Right lobe of liver (tissue), 6 donors: ENCODE data around the gene RELN. TPM values are rescaled to one million over a fixed set of nuclear protein-coding genes. Genes with fewer than 3 reads are reported as not detected.

ENCODE experiments used
- ATAC-seq, 4 donors: fragments of 200-7000 bp; cut with Tn5 transposase; one replicate each; pipeline ENCODE4 v1.9.1; 2020; ENCODE audit warnings: mild to moderate bottlenecking in 4 of 4, moderate library complexity in 4 of 4
- DNase-seq, 3 donors: peaks; one replicate each; pipeline ENCODE4 v3.0.0-alpha.2; 2020
- H3K27ac ChIP-seq, 3 donors: fragments of 200-600 bp; one replicate each; pipeline ENCODE4 v1.8.0; 2022
- H3K27me3 ChIP-seq, 2 donors: fragments of 200-600 bp; one replicate each; pipeline ENCODE4 v1.8.0; 2022
- H3K36me3 ChIP-seq, 4 donors: fragments of 200-600 bp; sonication (generic) in 1 of 4; one replicate each; pipeline versions ENCODE4 v1.5.1 to v1.8.0; 2017 to 2022; ENCODE audit warnings: control low read depth in 1 of 4
- H3K4me1 ChIP-seq, 4 donors: fragments of 200-600 bp; sonication (generic) in 1 of 4; one replicate each; pipeline versions ENCODE4 v1.5.1 to v1.8.0; 2017 to 2022; ENCODE audit warnings: control low read depth in 1 of 4
- H3K4me3 ChIP-seq, 3 donors: fragments of 200-600 bp; one replicate each; pipeline ENCODE4 v1.8.0; 2022
- H3K9me3 ChIP-seq, 4 donors: fragments of 200-600 bp; sonication (generic) in 1 of 4; one replicate each; pipeline versions ENCODE4 v1.5.1 to v1.8.0; 2017 to 2022; ENCODE audit warnings: control low read depth in 1 of 4
- POLR2A ChIP-seq: fragments of 450-650 bp; IDR thresholded peaks from one replicate; pipeline ENCODE4 v1.6.1; 2017; ENCODE audit warnings: antibody characterized with exemption, mild to moderate bottlenecking
- WGBS: methylation state at CpG from one replicate; pipeline ENCODE4 v1.1.6; 2018; ENCODE audit warnings: low coverage, low lambda C conversion rate; ENCODE audit not compliant: insufficient coverage; ENCODE audit errors: missing lambda C conversion rate; 5-methylcytosine and 5-hydroxymethylcytosine counted together
- intact Hi-C, 2 donors: fragments of 100-400 bp; cut with DNase I; formaldehyde crosslinking; loops; one replicate each; pipeline versions ENCODE4 v1.11.2 to v1.14.1; 2022
- total RNA-seq, 6 experiments: library from RNA; depleted of rRNA in 2 of 6; stranded (reverse); fragments of >200 nt in 2 of 6; fragmentation: NEBNext Ultra II Directional in 3 of 6; extraction: Animal tissue kit (Norgen Biotek cat#: 25700) in 3 of 6; gene quantifications; one replicate each; pipeline versions ENCODE4 v1.1.0 to v1.2.4, GENCODE V29; 2016 to 2023
- TF ChIP-seq, protein P1 (sequence below), 4 donors: fragments of 200-600 bp in 3 of 4; fragments of 450-650 bp in 1 of 4; IDR thresholded peaks; one replicate each; pipeline versions ENCODE4 v1.5.1 to v1.8.0; 2016 to 2022; ENCODE audit warnings: antibody characterized with exemption in 4 of 4, mild to moderate bottlenecking in 2 of 4
- donor health status: DM: no; HTN: yes; CAD: no.
- donor health status: DM: no; HTN: no; CAD: no.
- donor health status: DM: no; HTN: no; CAD: no.
- donor health status: DM: no; HTN: yes; CAD: no.
- donor health status: DM: no; HTN: yes; CAD: no.

RELN gene
- total RNA-seq, 6 experiments from 2014 or later, result 11.9 to 35.7 (median 18.9) TPM

DNA sequence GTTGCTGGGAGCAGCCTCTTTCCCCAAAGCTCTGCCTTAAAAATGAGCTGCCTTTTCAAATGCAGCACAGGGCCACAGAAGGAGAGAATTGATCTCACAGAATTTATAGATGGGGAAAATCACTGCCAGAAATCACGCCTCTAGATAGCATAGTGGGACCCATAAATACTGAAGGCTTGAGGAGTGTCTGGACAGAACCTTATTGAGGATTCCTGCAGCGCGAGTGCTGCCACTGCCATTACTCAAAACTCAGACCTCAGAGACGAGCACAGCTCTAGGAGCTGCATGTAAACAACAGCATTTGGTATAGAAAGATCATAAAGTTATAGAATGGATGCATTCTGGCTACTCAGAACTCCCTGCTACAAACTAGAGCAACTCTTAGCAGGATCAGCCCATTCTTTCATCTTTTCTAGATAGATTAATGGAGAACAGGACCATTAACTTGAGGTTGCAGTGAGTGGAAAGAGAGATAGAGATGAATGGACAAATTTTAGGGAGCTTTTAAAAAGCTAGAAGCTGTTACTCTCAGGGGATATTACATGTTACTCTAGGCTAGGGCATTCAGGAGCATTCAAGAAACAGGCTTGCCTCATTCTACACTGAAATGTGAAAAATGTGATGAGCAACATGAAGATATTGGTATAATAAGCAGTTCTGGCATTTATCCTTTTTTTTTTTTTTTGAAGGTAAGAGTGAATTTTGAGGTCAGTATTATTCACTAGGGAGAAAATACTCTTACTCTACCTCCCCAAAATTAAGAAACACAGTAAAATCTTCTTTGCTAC is 276.3 kb downstream of the RELN start:
- ATAC-seq (no peak), DNase-seq (no peak)
- H3K9me3 ChIP-seq, result no peaks in the 10 kb centered on the region
- no peaks in the 10 kb centered on the region for H3K36me3 ChIP-seq
- intact Hi-C loops, result no loop called here
- TF ChIP-seq POLR2A, result no peak
- TF ChIP-seq, protein P1, sequence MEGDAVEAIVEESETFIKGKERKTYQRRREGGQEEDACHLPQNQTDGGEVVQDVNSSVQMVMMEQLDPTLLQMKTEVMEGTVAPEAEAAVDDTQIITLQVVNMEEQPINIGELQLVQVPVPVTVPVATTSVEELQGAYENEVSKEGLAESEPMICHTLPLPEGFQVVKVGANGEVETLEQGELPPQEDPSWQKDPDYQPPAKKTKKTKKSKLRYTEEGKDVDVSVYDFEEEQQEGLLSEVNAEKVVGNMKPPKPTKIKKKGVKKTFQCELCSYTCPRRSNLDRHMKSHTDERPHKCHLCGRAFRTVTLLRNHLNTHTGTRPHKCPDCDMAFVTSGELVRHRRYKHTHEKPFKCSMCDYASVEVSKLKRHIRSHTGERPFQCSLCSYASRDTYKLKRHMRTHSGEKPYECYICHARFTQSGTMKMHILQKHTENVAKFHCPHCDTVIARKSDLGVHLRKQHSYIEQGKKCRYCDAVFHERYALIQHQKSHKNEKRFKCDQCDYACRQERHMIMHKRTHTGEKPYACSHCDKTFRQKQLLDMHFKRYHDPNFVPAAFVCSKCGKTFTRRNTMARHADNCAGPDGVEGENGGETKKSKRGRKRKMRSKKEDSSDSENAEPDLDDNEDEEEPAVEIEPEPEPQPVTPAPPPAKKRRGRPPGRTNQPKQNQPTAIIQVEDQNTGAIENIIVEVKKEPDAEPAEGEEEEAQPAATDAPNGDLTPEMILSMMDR (IDR thresholded peaks at IDR 0.05), result no peak
- H3K27ac ChIP-seq, result no peak overlapping the region
- no peak overlapping the region for H3K4me3 ChIP-seq
- no peaks in the 10 kb centered on the region for H3K27me3 ChIP-seq
- WGBS, result 80% methylated on average over 4 of the region's 4 CpGs
- H3K4me1 ChIP-seq, result no peaks in the 10 kb centered on the region

DNA sequence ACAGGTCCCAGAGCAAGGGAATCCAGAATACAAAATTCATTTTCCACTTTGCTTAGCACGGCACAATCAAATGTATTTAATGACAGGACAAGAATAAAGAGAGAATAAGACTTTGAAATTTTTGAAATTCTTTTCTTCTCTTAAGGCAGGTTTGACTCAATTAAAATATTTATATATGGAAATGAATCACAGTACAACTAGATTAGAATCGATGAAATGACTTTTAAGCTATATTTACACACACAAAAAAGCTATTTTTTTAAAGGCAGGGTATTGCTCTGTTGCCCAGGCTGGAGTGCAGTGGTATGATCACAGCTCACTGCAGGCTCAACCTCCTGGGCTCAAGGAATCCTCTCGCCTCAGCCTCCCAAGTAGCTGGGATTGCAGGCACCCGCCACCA is 278.0 kb downstream of the RELN start:
- H3K36me3 ChIP-seq, result no peaks in the 10 kb centered on the region
- H3K27ac ChIP-seq, result no peak overlapping the region
- H3K27me3 ChIP-seq, result no peaks in the 10 kb centered on the region
- 70% methylated on average over 4 of the region's 4 CpGs for WGBS
- intact Hi-C loops, result no loop called here
- TF ChIP-seq POLR2A, result no peak
- TF ChIP-seq, protein P1 (IDR thresholded peaks at IDR 0.05), result no peak
- no peaks in the 10 kb centered on the region for H3K9me3 ChIP-seq
- DNase-seq (no peak), ATAC-seq (no peak)
- H3K4me3 ChIP-seq, result no peak overlapping the region
- H3K4me1 ChIP-seq, result no peaks in the 10 kb centered on the region

DNA sequence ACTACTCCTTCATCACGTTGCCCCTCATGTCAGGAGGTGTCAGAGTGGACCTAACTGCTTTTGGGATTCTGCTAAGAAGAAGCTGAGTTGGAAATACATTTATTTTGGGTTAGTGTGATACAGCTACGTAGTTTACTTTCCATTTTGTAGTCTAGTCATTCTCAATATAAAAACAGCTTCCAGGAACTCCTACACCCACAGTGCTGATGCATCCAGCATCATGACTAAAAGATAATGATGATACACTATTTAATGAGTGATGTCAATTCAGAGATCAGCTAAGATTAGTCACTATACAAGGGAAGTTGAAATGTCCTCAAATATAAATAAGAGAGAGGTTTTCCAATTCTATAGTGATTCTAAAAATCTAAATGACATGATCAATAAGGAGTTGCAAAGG is 279.2 kb downstream of the RELN start:
- intact Hi-C loops, result no loop called here
- Histone ChIP-seq H3K36me3 (no peaks in the 10 kb centered on the region), H3K27me3 (no peaks in the 10 kb centered on the region), H3K4me3 (no peak overlapping the region), H3K27ac (no peak overlapping the region), H3K4me1 (no peaks in the 10 kb centered on the region), H3K9me3 (no peaks in the 10 kb centered on the region)
- ATAC-seq (no peak), DNase-seq (no peak)
- WGBS, result 52% methylated on average over 2 of the region's 2 CpGs
- TF ChIP-seq, protein P1 (IDR thresholded peaks at IDR 0.05), result no peak
- no peak for TF ChIP-seq POLR2A

DNA sequence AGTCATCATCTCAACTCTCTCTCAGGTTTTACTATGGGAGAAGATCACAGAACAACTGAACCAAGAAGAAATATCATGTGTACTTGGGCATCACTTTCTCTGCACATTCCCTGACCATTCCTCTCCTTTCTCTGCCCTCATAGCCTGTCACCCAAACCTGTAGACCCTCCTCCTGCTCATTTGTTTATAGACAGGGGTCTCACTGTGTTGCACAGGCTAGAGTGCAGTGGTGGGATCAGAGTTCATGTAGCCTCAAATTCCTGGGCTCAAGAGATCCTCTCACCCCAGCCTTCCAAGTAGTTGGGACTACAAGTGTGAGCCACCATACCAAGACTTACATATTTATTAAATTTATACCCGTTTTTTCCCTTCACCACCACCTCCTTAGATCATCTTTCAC is 282.7 kb downstream of the RELN start:
- no peak for DNase-seq
- H3K27ac ChIP-seq, result no peak overlapping the region
- TF ChIP-seq, protein P1 (IDR thresholded peaks at IDR 0.05), result no peak
- TF ChIP-seq POLR2A, result no peak
- WGBS, result 60% methylated on average over 1 of the region's 1 CpG
- H3K4me3 ChIP-seq, result no peak overlapping the region
- no peaks in the 10 kb centered on the region for H3K4me1 ChIP-seq
- H3K27me3 ChIP-seq, result no peaks in the 10 kb centered on the region
- ATAC-seq, result no peak
- no peaks in the 10 kb centered on the region for H3K36me3 ChIP-seq
- intact Hi-C loops, result no loop called here
- no peaks in the 10 kb centered on the region for H3K9me3 ChIP-seq
